PC-3 (cell line): ENCODE results near the gene ALKBH5.

Source experiments
- EZH2 ChIP-seq: fragments of 300-600 bp; sonication (generic); IDR thresholded peaks from one replicate; pipeline ENCODE4 v1.6.1; 2017; ENCODE audit warnings: antibody characterized with exemption, mild to moderate bottlenecking, low read length; ENCODE audit not compliant: unreplicated experiment
- TF ChIP-seq, protein P1 (sequence below): fragments of 300-600 bp; sonication (generic); conservative IDR thresholded peaks from 2 replicates; pipeline ENCODE4 v1.5.1; 2017; ENCODE audit warnings: antibody characterized with exemption, low read depth, mild to moderate bottlenecking, low read length

DNA sequence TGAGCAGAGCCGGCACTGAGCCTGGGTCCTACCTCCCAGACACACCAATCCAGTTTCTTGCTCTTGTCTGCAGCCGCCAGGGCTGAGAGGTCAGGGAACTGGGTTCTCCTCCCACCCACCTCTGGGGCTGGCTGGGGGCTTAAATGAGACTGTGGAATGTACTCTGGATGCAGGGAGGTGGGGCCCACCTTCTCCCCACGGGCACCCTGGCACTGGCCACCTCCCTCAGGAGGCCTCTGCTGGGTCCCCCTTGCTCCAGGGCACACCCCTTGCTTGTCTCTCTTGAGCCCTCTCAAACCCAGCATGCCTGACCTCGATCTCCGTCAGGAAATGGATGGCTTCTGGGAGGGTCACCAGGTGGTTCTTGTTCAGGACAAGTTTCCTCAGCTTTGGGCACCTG, 68.5 kb downstream of the ALKBH5 start:
- TF ChIP-seq, protein P1, sequence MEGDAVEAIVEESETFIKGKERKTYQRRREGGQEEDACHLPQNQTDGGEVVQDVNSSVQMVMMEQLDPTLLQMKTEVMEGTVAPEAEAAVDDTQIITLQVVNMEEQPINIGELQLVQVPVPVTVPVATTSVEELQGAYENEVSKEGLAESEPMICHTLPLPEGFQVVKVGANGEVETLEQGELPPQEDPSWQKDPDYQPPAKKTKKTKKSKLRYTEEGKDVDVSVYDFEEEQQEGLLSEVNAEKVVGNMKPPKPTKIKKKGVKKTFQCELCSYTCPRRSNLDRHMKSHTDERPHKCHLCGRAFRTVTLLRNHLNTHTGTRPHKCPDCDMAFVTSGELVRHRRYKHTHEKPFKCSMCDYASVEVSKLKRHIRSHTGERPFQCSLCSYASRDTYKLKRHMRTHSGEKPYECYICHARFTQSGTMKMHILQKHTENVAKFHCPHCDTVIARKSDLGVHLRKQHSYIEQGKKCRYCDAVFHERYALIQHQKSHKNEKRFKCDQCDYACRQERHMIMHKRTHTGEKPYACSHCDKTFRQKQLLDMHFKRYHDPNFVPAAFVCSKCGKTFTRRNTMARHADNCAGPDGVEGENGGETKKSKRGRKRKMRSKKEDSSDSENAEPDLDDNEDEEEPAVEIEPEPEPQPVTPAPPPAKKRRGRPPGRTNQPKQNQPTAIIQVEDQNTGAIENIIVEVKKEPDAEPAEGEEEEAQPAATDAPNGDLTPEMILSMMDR = no peak
- no peak for TF ChIP-seq EZH2
